ENCODE results near the gene DUOX2. TPM values are rescaled to one million over a fixed set of nuclear protein-coding genes. Genes with fewer than 3 reads are reported as not detected.

Gene DUOX2
- total RNA-seq, 4 donors from 2014 or later: 0.13 to 0.65 (median 0.47) TPM; not detected in 1

Small RNA genes lying within 50 kb of the gene (small RNA-seq; reads per million reads assigned to genes)
- gene RF00019: not detected

Other genes starting within 250 kb of the DUOX2 start
- not detected for gene TERB2, start 157.5 kb downstream of the DUOX2 start, total RNA-seq
- gene SORD, start 91.0 kb downstream of the DUOX2 start, total RNA-seq: 10 to 100 TPM in 1 of 4 donors, 1 to 10 TPM in 3; 4.9 to 12.2 (median 6.7) TPM
- gene DUOXA2, start 154 bp upstream of the DUOX2 start, total RNA-seq: not detected
- gene DUOXA1, start 15.7 kb upstream of the DUOX2 start, total RNA-seq: 1 to 10 TPM in 3 of 4 donors, under 1 TPM in 1; 0.95 to 1.9 (median 1.4) TPM
- gene DUOX1, start 15.8 kb upstream of the DUOX2 start, total RNA-seq: 1 to 10 TPM; 1.4 to 6.9 (median 2.0) TPM
- gene SHF, start 73.8 kb upstream of the DUOX2 start, total RNA-seq: 10 to 100 TPM in 1 of 4 donors, 1 to 10 TPM in 3; 1.9 to 10.5 (median 3.7) TPM
- not detected for gene SLC28A2, start 138.1 kb upstream of the DUOX2 start, total RNA-seq